Activated naive CD8-positive, alpha-beta T cell treated with anti-CD3 and anti-CD28 coated beads, Interleukin-2, amount 50 U/mL, for 24 hours (primary cell): ENCODE measurements around the gene SNAP47.
A peak's percentile ranks its signal among the peaks of the same experiment; 100 is the strongest.

Experiments used
- ATAC-seq: fragments of 150-1000 bp; cut with Tn5 transposase; one replicate; pipeline ENCODE4 v1.10.0; 2021
- DNase-seq: peaks from one replicate; pipeline ENCODE4 v3.0.0; 2021
- H3K27ac Mint-ChIP-seq: one replicate; pipeline ENCODE4 v1.8.0; 2021; ENCODE audit warnings: mild to moderate bottlenecking, mixed read lengths
- H3K27me3 Mint-ChIP-seq: one replicate; pipeline ENCODE4 v1.8.0; 2021; ENCODE audit warnings: mixed read lengths
- H3K36me3 Mint-ChIP-seq: one replicate; pipeline ENCODE4 v1.8.0; 2021; ENCODE audit warnings: low read depth, mixed read lengths
- H3K4me1 Mint-ChIP-seq: one replicate; pipeline ENCODE4 v1.8.0; 2021; ENCODE audit warnings: mixed read lengths
- H3K4me3 Mint-ChIP-seq: one replicate; pipeline ENCODE4 v1.8.0; 2021; ENCODE audit warnings: mild to moderate bottlenecking, moderate library complexity, mixed read lengths
- H3K9me3 Mint-ChIP-seq: one replicate; pipeline ENCODE4 v1.8.0; 2021; ENCODE audit warnings: mixed read lengths

SNAP47 gene

GRCh38 chr1:227765261-227766014 is 30.2 kb downstream of the SNAP47 start:
- H3K27me3 Mint-ChIP-seq = no peaks in the 10 kb centered on the region
- no peaks in the 10 kb centered on the region for H3K9me3 Mint-ChIP-seq
- H3K27ac Mint-ChIP-seq = no peak overlapping the region
- no peak overlapping the region for H3K4me3 Mint-ChIP-seq
- ATAC-seq (no peak), DNase-seq (no peak)
- H3K4me1 Mint-ChIP-seq = peaks cover 65% of the 10 kb centered on the region
- peaks cover 25% of the 10 kb centered on the region for H3K36me3 Mint-ChIP-seq

- Mint-ChIP-seq H3K27ac (no peak overlapping the region), H3K27me3 (no peaks in the 10 kb centered on the region), H3K4me3 (peak overlapping the region; percentile 8), H3K36me3 (peaks cover 22% of the 10 kb centered on the region), H3K4me1 (peaks cover 60% of the 10 kb centered on the region), H3K9me3 (no peaks in the 10 kb centered on the region)
- ATAC-seq (peak; percentile 82), DNase-seq (peak; percentile 70)
These were observed 30.9 kb downstream of the SNAP47 start for GRCh38 chr1:227766015-227766634.

- DNase-seq (no peak), ATAC-seq (no peak)
- Mint-ChIP-seq H3K4me3 (peak overlapping the region; percentile 8), H3K9me3 (no peaks in the 10 kb centered on the region), H3K36me3 (peaks cover 18% of the 10 kb centered on the region), H3K27me3 (no peaks in the 10 kb centered on the region), H3K27ac (no peak overlapping the region), H3K4me1 (peaks cover 54% of the 10 kb centered on the region)
These were observed 31.5 kb downstream of the SNAP47 start for GRCh38 chr1:227766653-227767277.

- H3K4me3 Mint-ChIP-seq = no peak overlapping the region
- H3K27ac Mint-ChIP-seq = no peak overlapping the region
- H3K36me3 Mint-ChIP-seq = peaks cover 20% of the 10 kb centered on the region
- peaks cover 52% of the 10 kb centered on the region for H3K4me1 Mint-ChIP-seq
- H3K27me3 Mint-ChIP-seq = no peaks in the 10 kb centered on the region
- no peak for DNase-seq
- H3K9me3 Mint-ChIP-seq = no peaks in the 10 kb centered on the region
- no peak for ATAC-seq
These were observed 32.3 kb downstream of the SNAP47 start for GRCh38 chr1:227767401-227768124.

- peaks cover 51% of the 10 kb centered on the region for H3K4me1 Mint-ChIP-seq
These were observed 32.8 kb downstream of the SNAP47 start for GRCh38 chr1:227768125-227768439.

GRCh38 chr1:227768640-227769039 is 33.4 kb downstream of the SNAP47 start:
- Mint-ChIP-seq H3K4me3 (no peak overlapping the region), H3K9me3 (no peaks in the 10 kb centered on the region), H3K4me1 (peaks cover 53% of the 10 kb centered on the region), H3K27ac (no peak overlapping the region), H3K27me3 (no peaks in the 10 kb centered on the region), H3K36me3 (peaks cover 20% of the 10 kb centered on the region)
- ATAC-seq (no peak), DNase-seq (no peak)

More at GRCh38 chr1:227768125-227768439, 32.8 kb downstream of the SNAP47 start:
- no peak overlapping the region for H3K4me3 Mint-ChIP-seq
- no peak overlapping the region for H3K27ac Mint-ChIP-seq
- H3K36me3 Mint-ChIP-seq = peaks cover 20% of the 10 kb centered on the region
- H3K27me3 Mint-ChIP-seq = no peaks in the 10 kb centered on the region
- DNase-seq (no peak), ATAC-seq (no peak)
- no peaks in the 10 kb centered on the region for H3K9me3 Mint-ChIP-seq

GRCh38 chr1:227769047-227769935 is 34.1 kb downstream of the SNAP47 start:
- H3K27ac Mint-ChIP-seq = no peak overlapping the region
- peaks cover 18% of the 10 kb centered on the region for H3K36me3 Mint-ChIP-seq
- ATAC-seq = no peak
- H3K9me3 Mint-ChIP-seq = no peaks in the 10 kb centered on the region
- peaks cover 53% of the 10 kb centered on the region for H3K4me1 Mint-ChIP-seq
- DNase-seq = no peak
- no peaks in the 10 kb centered on the region for H3K27me3 Mint-ChIP-seq
- no peak overlapping the region for H3K4me3 Mint-ChIP-seq

GRCh38 chr1:227769936-227770494 is 34.8 kb downstream of the SNAP47 start:
- H3K27ac Mint-ChIP-seq = no peak overlapping the region
- no peaks in the 10 kb centered on the region for H3K27me3 Mint-ChIP-seq
- H3K4me3 Mint-ChIP-seq = no peak overlapping the region
- ATAC-seq (no peak), DNase-seq (no peak)
- no peaks in the 10 kb centered on the region for H3K9me3 Mint-ChIP-seq
- H3K36me3 Mint-ChIP-seq = peaks cover 17% of the 10 kb centered on the region
- peaks cover 50% of the 10 kb centered on the region for H3K4me1 Mint-ChIP-seq

- H3K36me3 Mint-ChIP-seq = peaks cover 17% of the 10 kb centered on the region
- H3K27ac Mint-ChIP-seq = no peak overlapping the region
- H3K9me3 Mint-ChIP-seq = no peaks in the 10 kb centered on the region
- no peaks in the 10 kb centered on the region for H3K27me3 Mint-ChIP-seq
- no peak overlapping the region for H3K4me3 Mint-ChIP-seq
- no peak for DNase-seq
- H3K4me1 Mint-ChIP-seq = peaks cover 42% of the 10 kb centered on the region
- ATAC-seq = no peak
These were observed 35.6 kb downstream of the SNAP47 start for GRCh38 chr1:227770812-227771211.

- Mint-ChIP-seq H3K9me3 (no peaks in the 10 kb centered on the region), H3K27ac (no peak overlapping the region), H3K27me3 (no peaks in the 10 kb centered on the region), H3K4me3 (no peak overlapping the region), H3K36me3 (peaks cover 17% of the 10 kb centered on the region), H3K4me1 (peaks cover 37% of the 10 kb centered on the region)
- ATAC-seq (no peak), DNase-seq (no peak)
These were observed 36.1 kb downstream of the SNAP47 start for GRCh38 chr1:227771326-227771725.

GRCh38 chr1:227771771-227772170 is 36.5 kb downstream of the SNAP47 start:
- no peak for DNase-seq
- Mint-ChIP-seq H3K36me3 (peaks cover 17% of the 10 kb centered on the region), H3K27me3 (no peaks in the 10 kb centered on the region), H3K9me3 (no peaks in the 10 kb centered on the region), H3K27ac (no peak overlapping the region), H3K4me3 (no peak overlapping the region), H3K4me1 (peaks cover 32% of the 10 kb centered on the region)
- ATAC-seq = no peak

GRCh38 chr1:227773558-227773957 is 38.3 kb downstream of the SNAP47 start:
- H3K36me3 Mint-ChIP-seq = peaks cover 8% of the 10 kb centered on the region
- DNase-seq (no peak), ATAC-seq (no peak)
- no peaks in the 10 kb centered on the region for H3K27me3 Mint-ChIP-seq
- no peak overlapping the region for H3K4me3 Mint-ChIP-seq
- H3K4me1 Mint-ChIP-seq = peaks cover 23% of the 10 kb centered on the region
- no peaks in the 10 kb centered on the region for H3K9me3 Mint-ChIP-seq
- H3K27ac Mint-ChIP-seq = no peak overlapping the region

GRCh38 chr1:227774051-227774731 is 39.0 kb downstream of the SNAP47 start:
- no peak overlapping the region for H3K27ac Mint-ChIP-seq
- H3K27me3 Mint-ChIP-seq = no peaks in the 10 kb centered on the region
- no peaks in the 10 kb centered on the region for H3K9me3 Mint-ChIP-seq
- peaks cover 23% of the 10 kb centered on the region for H3K4me1 Mint-ChIP-seq
- H3K4me3 Mint-ChIP-seq = no peak overlapping the region
- ATAC-seq (peak; percentile 63), DNase-seq (no peak)
- peaks cover 7% of the 10 kb centered on the region for H3K36me3 Mint-ChIP-seq
